ENCODE measurements around the gene OR1B1. TPM values are rescaled to one million over a fixed set of nuclear protein-coding genes. Genes with fewer than 3 reads are reported as not detected.

OR1B1 gene
- total RNA-seq (not detected in 2 replicates), polyA plus RNA-seq (0.25 and 0.38 TPM in 2 replicates), polyA minus RNA-seq (1.7 and 5.2 TPM in 2 replicates), Bru-seq, nascent RNA (percentile 31 among the genes with signal in this experiment), BruChase-seq, experiment 1, labeled RNA remaining after a 6-hour chase (percentile 25 among the genes with signal in this experiment), BruChase-seq, experiment 2, labeled RNA remaining after a 2-hour chase (percentile 52 among the genes with signal in this experiment)
- 0.06 TPM in 1 of 2 replicates, not detected in the other for polyA plus RNA-seq (2011; cell fraction: cytosol; rRNA removed)
- polyA plus RNA-seq (2011; cell fraction: nucleus; rRNA removed) = 0.43 and 1.1 TPM in 2 replicates
- polyA plus RNA-seq (2012) = not detected in 2 replicates
- not detected for polyA minus RNA-seq (2011; cell fraction: cytosol; rRNA and poly(A)+ RNA removed)
- 5.0 and 5.7 TPM in 2 replicates for polyA minus RNA-seq (2011; cell fraction: nucleus; rRNA and poly(A)+ RNA removed)
- long read RNA-seq = 0 reads

DNA sequence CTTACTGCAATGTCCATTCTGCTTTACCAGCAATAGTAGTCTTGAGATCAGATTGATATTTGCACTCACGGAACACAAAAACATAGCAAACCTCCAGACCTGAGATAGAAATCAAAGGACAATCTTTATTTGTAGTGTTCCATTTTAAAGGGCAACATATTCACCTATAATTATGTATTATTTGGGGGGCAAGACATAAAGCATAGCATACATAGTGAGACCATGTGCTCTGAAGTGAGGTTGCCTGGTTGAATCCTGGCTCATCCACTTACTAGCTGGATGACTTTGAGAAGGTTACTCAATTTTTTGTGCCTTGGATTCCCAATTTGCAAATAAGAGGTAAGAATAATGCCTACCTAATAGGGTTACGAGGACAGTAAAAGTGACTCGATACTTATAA lies at the start of gene OR1B1:
OR1B1 (minus strand) TSS at position 101 of the 400 bp plus-strand sequence.
- Histone ChIP-seq H4K20me1 (replicated peaks; ENCODE audit: control insufficient read depth, extremely low read depth, insufficient read depth, low read length) (no peaks in the 10 kb centered on the region), H3K79me2 (ENCODE audit: control insufficient read depth, insufficient read depth, low read length) (no peaks in the 10 kb centered on the region), H2AFZ (ENCODE audit: low read depth, low read length) (no peak within 1 kb of the TSS), H3K9me1 (replicated peaks; ENCODE audit: control insufficient read depth, extremely low read depth, insufficient read depth, low read length) (no peaks in the 10 kb centered on the region), H3K9ac (replicated peaks; ENCODE audit: extremely low read depth, insufficient read depth, low read length) (no peak within 1 kb of the TSS), H3K4me2 (ENCODE audit: insufficient read depth, low read length) (no peak within 1 kb of the TSS), H3K27me3 (ENCODE audit: control insufficient read depth in 2 of 2, insufficient read depth in 2 of 2, low read length in 2 of 2) (no peaks in the 10 kb centered on the region), H3K4me1 (ENCODE audit: control insufficient read depth, extremely low read depth, insufficient read depth, low read length) (peaks cover 5% of the 10 kb centered on the region), H3K36me3 (ENCODE audit: control insufficient read depth in 2 of 2, extremely low read depth in 1 of 2, insufficient read depth in 2 of 2, low read length in 2 of 2) (no peaks in the 10 kb centered on the region), H3K9me3 (replicated peaks; ENCODE audit: control insufficient read depth, insufficient read depth, low read length) (no peaks in the 10 kb centered on the region), H3K27ac (ENCODE audit: insufficient read depth, low read depth, low read length) (no peak within 1 kb of the TSS), H3K4me3 (replicated peaks in 1 of 3; ENCODE audit: insufficient read depth in 1 of 3, low read depth in 1 of 3, low read length in 3 of 3) (no peak within 1 kb of the TSS)
- no TSS peak for BruUV-seq (replicated peaks)
- DNase-seq (ENCODE audit: low read depth, low spot score) (no peak), FAIRE-seq (no peak)
- dilution Hi-C loops (cut with MboI; ENCODE audit: extremely low pct_ligation_motif_present, low sequenced_read_pairs) (no loop called here), intact Hi-C loops (cut with micrococcal nuclease) (no loop called here)
- ChIA-PET CTCF (interaction anchor here (0.8 kb wide), 1 partner anchor 159 kb away, joined by 3 read pairs; no protein-coding TSS in a partner anchor), POLR2A (no interaction called here)
- TF ChIP-seq, protein P1, sequence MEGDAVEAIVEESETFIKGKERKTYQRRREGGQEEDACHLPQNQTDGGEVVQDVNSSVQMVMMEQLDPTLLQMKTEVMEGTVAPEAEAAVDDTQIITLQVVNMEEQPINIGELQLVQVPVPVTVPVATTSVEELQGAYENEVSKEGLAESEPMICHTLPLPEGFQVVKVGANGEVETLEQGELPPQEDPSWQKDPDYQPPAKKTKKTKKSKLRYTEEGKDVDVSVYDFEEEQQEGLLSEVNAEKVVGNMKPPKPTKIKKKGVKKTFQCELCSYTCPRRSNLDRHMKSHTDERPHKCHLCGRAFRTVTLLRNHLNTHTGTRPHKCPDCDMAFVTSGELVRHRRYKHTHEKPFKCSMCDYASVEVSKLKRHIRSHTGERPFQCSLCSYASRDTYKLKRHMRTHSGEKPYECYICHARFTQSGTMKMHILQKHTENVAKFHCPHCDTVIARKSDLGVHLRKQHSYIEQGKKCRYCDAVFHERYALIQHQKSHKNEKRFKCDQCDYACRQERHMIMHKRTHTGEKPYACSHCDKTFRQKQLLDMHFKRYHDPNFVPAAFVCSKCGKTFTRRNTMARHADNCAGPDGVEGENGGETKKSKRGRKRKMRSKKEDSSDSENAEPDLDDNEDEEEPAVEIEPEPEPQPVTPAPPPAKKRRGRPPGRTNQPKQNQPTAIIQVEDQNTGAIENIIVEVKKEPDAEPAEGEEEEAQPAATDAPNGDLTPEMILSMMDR (IDR thresholded peaks at IDR 0.05; ENCODE audit: extremely low read depth in 1 of 2, insufficient read depth in 1 of 2, low read depth in 1 of 2, low read length in 2 of 2) = no peak
- TF ChIP-seq EZH2 (IDR thresholded peaks at IDR 0.05; ENCODE audit: borderline replicate concordance, low read depth, low read length, severe bottlenecking) (no peak), POLR2A (IDR thresholded peaks at IDR 0.05; ENCODE audit: low read depth, low read length) (no peak), MYC (IDR thresholded peaks at IDR 0.05; ENCODE audit: low read depth, low read length) (no peak), FOS (IDR thresholded peaks at IDR 0.05; ENCODE audit: borderline replicate concordance, insufficient read depth, low read length) (no peak), GATA2 (IDR thresholded peaks at IDR 0.05; ENCODE audit: insufficient read depth, insufficient read length, low read depth, low read length) (no peak), POLR2AphosphoS5 (IDR thresholded peaks at IDR 0.05; ENCODE audit: insufficient read depth, low read depth, low read length) (no peak), JUN (IDR thresholded peaks at IDR 0.05; ENCODE audit: borderline replicate concordance, insufficient read depth, insufficient read length, low read depth) (no peak)
- TF ChIP-seq, protein P2, sequence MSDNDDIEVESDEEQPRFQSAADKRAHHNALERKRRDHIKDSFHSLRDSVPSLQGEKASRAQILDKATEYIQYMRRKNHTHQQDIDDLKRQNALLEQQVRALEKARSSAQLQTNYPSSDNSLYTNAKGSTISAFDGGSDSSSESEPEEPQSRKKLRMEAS (IDR thresholded peaks at IDR 0.05; ENCODE audit: insufficient read depth, insufficient read length) = no peak
